HG03097 (cell line): Measurements from ENCODE around the gene PKP1.

Experiments
- ATAC-seq: cut with Tn5 transposase; IDR thresholded peaks from one replicate; pipeline ENCODE4 v1.9.1; 2021; ENCODE audit not compliant: unreplicated experiment, low FRiP score

The PKP1 gene

DNA sequence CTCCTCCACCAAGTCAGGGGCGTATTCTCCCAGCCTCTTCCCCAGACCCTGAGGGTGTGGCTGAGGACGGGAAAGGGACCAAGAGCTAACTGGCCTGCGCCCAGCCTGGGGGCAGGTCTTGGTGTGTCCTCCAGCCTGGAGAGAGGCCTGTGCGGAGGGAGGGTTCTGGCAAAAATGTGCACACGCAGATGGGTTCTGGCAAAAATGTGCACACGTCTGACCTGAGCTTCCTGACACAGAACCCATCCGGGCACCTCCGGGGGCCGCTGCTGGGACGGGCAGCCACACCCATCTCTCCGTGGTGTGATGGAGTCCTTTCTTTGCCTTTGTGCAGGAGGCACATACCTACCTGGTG lies 23.1 kb upstream of the PKP1 start:
- no peak for ATAC-seq

DNA sequence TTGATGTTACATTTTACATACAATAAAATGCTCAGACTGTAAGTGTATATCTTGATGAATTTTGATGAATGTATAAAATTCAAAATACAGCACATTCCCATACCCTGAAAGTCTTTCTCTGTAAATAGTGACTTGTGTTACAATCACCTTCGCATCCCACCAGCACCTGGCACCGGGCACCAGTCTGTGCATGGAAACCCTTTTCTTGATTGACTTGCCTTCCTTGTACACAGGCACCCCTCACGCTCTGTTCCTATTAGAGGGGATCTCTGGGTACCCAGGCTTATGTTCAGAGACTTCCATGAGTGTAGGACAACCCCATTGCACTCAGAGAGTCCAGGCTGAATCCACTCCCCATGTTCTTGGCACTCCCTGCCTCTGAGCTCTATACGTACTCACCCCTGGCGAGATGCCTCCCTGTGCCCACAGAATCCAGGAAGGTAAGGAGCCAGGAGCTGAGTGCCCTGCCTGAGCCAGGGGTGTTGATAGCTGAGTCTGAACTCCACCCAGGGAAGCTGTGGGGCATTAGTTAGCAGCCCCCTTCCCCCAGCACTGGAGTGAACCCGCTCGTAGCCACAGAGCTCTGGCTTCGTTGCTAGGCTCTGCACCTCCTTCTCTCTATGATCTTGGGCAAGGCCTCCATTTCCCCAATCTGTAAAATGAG lies 22.5 kb upstream of the PKP1 start:
- ATAC-seq: no peak

DNA sequence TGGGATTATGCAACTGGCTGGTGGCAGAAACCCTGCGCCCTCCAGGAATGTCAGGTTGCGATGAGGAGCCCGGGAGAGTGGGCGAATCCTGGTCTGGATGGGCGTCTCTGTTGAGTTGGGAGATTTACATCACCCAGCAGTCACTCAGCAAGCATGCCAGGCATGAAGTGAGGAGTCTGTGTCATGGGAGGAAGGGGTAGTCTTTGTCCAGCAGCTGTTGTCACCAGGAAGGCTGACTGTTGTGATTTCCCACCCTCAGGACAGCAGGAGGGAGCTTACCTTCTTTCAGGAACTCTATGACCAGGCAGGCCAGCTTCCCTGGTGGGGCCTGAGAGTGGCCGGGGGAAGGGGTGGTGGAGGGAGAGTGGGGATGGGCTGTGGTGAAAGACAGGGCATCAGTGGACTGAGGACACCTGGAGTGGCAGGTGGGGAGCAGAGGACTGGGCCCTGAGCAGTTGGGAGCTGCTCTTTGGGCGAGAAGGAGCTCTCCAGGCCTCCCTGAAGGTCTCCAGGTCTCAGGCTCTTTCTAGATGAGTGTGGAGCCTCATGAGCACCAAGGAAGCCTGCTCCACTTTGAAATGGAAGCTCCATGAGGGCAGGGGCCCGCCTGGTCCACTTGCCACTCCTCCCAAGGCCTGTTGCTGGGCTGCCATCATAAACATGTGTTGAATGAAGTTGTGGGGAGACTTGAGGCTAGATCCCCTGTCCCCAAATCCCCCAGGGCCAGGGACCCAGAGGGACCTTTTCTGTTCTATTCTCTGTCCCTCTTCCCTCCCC lies 21.3 kb upstream of the PKP1 start:
- ATAC-seq: no peak

DNA sequence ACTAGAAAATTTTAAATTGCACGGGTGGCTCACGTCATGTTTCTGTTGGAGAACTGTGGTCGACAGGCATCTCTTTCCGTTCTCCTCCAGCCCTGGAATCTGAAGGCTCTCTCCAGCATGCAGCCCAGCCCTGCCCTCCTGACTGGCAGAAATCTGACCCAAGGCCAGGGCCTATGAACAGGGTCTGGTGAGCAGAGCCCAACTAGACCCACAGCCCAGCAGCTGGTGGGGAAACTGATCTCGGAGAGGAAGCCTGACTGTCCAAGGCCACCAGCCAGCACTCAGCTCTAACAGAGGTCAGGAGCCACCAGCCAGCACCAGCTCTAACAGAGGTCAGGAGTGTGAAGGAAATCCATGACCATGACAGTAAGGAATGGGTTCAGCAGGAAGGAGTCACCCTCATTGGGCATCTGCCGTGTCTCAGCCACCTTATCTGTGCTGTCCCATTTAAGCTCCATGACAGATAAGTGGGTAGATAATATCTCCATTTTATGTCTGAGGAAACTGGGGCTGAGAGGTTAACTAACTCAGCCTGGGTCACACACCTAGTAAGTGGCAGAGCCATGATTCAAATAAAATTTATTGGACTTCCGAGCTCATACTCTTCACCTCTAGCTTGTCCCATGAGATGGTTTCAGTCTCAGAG lies 20.2 kb upstream of the PKP1 start:
- ATAC-seq: no peak

DNA sequence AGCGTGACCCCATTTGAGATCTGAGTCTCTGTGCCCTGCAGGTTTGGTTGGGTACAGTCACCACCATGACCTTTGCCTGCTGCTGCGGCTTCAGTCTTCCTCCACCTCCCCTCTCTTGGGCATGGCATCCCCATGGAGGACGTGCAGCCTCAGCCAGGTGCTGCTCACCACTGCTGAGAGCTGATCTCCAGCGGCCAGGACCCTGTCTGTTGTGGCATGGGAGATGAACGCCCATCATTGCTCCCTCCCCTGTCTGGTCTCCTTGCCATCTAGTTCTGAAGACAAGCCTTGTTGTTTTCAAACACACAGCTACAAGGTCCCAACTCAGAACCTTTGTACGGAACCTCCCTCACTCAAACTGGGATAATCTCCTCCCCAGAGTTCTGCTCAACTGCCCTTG lies 19.2 kb upstream of the PKP1 start:
- no peak for ATAC-seq

DNA sequence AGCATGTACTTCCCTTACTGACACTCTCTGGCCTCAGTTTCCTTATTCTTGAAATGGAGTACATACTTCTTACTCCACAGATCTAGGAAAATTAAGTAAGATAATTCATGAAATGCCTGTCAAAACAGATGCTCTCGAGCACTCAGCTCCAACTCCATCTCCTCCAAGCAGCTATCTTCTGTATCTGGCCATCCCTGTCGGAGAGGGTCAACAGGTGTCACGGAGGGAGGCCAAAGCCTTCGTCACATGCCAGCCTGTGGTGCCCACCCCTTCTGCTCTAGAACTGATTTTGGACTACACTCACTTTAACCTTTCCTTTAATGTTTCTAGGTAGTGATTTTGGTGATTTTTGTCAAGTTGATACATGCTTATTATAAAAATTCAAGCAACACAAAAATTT lies 18.8 kb upstream of the PKP1 start:
- ATAC-seq: no peak

DNA sequence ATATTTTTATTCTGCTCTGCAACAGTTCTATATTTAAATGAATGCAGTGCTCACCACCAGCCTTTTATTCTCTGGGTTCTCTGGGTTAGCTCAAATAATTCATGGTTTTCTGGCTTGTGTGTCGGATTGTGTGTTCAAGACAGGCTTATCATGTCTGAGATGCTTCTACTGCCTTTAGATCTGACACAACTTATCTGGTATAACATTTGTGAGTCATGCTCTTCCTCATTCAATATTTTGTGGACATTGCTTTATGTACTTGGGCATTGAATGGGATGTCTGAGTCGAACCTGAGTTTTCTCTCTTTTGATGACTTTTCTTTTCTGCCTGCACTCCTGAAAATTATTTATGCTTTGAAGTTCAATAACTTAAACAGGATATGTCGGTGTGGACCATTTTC lies 17.6 kb upstream of the PKP1 start:
- ATAC-seq: no peak

DNA sequence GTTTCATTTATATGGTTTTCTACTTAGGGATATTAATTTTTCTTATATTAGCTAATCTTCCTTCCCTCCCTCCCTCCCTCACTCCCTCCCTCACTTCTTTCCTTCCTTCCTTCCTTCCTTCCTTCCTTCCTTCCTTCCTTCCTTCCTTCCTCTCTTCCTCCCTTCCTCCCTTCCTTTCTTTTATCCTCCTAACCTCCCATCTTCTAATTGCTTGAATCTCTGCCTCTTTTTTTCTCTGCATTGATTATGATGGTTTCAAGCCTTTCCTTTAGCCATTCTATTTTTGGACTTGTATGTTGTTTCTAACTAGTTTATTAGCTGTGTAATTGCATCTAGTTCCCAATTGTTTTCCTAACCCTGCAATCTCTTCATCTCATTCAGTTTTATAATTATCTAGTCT lies 17.0 kb upstream of the PKP1 start:
- no peak for ATAC-seq

DNA sequence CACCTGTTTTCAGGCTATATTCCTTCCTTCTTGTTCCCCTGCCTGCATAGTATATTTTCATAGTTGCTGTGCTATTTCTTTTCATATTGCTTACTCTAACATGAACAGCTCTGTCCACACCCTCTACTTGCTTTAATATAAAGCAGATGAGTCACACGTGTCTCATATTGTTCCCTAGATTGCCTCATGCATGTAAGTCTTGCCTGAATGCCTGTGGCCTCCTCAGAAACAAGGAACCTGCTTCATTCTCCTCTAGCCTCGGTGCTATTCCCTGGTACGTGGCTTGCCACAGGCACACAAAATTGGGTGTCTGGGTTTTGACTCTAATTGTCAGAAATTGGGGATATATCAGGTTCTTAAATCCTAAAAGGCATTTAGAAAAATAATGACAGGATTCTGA lies 16.5 kb upstream of the PKP1 start:
- no peak for ATAC-seq

DNA sequence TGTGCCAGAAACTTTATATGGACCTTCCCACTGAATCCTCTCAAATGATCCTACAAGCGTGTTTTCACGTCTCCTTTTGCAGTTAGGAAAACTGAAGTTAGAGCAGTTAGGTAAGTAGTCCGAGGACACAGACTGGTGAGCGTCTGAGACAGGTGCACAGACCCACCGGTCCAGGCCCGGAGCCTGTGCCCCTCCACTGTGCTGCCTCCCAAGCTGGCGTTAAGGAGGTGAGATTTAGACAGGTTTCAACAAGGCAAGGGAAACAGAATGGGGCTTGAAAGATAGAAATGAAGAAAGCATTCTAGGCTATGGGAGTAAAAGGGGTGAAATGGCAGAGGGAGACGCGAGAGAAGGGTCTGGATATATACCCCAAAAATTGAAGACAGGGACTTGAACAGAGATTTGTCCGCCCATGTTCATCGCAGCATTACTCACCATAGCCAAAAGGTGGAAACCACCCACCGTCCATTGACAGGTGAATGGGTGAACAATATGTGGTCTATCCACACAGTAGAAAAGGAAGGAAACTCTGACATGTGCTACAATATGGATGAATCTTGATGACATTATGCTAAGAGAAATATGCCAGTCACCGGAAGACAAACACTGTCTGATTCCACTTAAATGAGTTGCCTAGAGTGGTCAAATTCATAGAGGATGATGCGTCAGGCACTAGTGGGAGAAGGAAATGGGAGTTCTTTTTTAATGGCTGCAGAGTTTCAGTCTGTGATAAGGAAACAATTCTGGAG lies 15.7 kb upstream of the PKP1 start:
- no peak for ATAC-seq

DNA sequence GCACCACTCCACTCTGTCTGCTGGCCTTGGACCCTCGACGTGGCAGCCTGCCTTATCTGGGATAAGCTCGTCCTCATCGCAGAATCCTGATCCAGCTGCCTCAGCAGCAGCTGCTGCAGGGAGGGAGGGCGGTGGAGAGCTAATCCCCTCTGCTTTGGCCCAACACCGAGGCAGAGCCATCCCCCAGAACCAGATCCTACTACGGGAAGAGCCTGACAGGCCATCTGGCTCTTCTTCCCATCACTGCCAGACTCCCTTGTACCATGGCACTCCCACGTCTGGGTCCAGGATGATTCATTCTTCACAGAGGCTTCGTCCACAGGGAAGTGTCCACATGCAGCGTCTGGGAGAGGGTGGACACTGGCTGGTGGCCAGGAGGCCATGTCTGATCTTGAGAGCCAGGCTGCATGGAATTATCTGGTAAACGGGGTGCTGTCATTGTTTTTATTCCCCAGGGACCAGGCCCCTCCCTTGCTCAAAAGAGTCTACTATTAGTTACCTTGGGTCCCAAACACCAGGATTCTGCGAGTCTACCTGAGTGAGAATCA lies 14.6 kb upstream of the PKP1 start:
- ATAC-seq: no peak

DNA sequence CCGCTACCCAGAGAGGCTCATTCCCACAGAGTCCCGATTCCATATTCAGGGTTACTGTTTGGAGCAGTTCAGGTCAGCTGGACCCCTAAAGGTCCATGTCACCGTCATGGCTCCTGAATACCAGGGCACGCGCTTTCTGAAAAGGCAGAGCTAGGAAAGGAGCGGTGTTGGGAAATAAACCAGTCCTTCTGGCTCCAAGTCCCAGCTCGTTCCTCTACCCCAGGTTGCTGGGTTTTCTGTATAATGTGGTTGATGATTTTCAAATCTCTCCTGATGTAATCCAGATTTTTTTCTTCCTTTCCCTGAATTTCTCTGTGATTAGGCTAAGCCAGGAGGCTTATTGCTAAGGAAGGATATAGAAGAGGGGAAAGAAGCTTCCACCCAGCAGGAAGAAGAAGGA lies 14.0 kb upstream of the PKP1 start:
- no peak for ATAC-seq

DNA sequence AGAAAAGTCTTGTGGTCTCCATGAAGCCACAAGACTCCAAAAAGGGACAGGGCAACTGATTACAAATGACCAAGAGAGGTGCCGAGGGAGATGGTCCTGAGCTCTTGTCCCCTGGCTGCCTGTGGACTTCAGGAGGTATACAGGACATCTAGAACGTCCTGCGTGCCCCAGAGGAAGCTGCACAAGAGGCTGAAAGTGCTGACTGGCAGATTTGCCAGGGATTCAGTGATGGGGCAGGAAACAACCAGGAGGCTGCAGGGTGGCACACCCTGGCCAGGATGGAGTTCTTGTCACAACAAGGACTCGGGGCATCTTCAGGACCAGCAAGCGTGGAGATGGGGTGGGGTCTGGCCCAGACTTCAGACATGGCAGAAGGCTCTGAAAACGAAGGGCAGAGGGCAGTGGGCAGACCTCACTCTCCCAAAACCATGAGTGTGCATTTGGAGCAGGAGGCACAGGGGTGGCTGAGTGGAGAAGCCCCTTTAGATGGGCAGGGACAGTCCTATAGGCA lies 13.4 kb upstream of the PKP1 start:
- no peak for ATAC-seq

DNA sequence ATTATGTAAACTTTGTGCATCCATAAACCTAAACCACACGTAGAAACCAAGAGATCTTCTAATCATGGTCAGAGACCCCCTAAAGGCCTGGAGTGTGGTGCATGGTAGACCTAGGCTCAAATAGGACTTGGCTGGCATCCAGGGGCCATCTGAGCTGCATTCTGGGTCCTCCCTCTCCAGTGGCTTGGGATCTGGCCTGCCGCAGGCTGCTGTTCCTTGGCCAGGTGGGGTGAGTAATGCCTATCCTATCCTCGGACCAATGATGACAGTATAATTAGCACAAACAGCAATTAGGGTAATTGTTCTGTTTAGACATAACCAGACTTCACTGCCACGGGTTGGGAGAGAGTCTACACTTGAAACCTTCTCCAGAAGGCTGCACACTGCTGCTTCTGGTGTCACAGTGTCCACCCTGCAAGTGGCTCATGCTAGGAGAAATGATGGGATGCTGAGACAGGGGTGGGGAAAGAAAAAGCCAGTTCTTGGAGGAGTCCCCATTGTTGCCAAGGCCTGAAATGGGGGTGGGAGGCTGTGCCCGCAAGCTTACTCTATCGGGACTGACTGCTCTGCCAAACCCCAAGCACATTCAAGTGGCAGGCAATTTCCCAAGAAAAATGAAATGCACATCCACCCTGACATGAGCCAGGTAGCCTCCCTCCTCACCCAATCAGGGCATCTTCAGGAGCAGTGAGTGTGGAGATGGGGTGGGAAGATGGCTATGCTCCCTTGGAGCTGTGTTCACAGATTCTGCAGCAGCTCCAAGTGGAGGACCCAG lies 12.5 kb upstream of the PKP1 start:
- no peak for ATAC-seq

DNA sequence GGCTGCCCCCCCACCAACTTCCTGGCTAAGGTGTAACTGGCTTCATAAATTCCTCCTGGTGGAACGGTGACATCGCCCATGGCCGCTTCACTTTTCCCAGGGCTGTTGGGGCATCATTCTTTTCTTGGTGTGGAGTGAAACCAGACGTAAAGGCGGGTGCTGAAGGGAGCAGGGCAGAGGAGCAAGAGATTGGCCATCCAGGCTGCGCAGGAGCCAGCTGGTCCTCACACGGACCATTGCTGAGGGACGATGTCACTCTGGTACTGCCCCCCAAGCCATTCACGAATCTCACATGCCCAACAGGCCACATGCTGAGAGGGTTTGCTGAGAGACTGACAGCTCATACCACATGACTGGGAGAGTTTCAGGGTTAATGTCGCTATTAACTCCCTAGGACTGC lies 10.5 kb upstream of the PKP1 start:
- no peak for ATAC-seq

DNA sequence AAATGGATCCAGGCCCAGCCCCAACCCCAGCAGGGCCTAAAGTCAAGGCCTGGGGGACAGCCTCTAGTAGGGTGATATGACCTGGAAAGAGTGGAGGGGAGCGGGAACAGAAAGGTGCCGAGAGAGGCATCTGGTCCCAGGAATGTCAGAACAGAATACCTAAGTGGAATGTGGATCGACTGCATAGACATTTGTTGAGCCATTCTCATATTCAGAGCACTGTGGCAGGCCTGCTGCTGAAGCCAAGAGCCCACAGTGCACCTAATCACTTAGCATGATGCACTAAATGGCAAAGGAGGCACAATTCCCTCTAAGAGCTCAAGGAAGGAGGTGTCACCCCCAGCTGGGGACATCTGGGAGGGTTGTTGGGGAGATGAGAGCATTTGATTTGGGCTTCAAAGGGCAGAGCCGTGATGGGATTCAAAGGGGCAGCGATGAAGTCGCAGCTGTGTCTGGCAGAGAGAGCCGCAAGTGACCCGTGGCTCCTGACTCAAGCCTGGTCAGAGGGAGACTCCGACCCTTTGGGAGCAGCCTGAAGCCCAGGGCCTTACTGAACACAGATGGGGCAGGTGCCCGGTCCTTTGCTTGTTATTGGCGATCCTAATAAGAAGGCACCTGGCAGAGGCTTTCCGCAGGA lies 8.6 kb upstream of the PKP1 start:
- ATAC-seq: no peak

DNA sequence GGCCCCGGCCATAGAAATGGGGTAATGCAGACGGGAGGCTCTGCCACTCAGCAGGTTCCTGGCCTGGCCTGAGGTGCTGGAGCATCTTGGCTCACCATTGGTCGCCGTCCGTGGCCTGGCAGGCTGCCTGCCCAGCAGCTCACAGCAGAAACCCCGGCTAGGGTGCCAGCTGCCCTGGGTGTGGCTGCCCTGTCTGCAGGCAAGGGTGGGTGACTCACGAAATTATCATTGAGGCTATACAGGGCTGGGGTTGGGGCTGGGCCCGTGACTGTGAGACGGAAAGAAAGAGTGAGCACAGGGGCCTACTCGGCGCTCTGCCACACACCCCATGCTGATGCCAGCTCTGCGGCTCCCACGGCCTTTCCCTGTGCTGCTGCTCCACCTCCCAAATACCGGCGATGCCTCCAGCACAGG lies 8.0 kb upstream of the PKP1 start:
- no peak for ATAC-seq

DNA sequence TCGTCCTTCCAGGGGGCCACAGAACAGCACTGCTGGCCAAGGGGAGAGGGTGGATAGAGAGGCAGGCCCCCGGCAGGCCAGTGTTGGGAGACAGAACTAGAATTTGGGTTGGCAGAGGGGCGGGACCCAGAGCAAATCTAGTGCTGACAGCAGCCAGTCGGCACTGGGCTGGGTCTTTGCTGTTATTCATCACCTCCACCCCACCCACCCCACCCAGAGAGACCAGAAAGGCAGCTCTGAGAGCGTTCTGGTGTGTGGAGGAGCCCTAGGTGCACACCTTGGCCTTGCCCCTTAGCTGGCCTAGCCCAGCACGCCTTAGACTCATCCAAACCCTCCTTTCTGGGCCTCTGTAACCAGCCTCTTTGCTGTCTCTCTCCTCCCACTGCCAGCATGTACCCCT lies 6.4 kb upstream of the PKP1 start:
- no peak for ATAC-seq

DNA sequence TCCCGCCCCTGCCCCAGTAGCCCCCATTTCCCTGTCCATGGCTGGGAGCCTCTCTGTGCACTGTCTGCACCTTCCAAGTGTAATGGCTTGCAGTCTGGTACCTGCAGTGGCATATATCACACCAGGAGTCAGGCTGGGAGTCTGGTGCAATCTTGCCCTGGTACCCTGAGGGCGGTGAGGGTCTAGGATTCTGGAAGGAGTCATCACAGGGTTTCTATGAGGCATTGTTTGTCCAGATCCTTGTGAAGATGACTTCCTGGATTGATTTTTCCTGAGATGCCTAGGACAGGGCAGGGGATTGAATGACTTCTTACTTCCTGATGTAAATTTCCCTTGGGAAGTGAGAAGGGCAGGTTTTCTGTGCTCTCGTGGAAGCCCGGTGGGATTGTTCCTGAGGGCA lies 5.9 kb upstream of the PKP1 start:
- no peak for ATAC-seq

DNA sequence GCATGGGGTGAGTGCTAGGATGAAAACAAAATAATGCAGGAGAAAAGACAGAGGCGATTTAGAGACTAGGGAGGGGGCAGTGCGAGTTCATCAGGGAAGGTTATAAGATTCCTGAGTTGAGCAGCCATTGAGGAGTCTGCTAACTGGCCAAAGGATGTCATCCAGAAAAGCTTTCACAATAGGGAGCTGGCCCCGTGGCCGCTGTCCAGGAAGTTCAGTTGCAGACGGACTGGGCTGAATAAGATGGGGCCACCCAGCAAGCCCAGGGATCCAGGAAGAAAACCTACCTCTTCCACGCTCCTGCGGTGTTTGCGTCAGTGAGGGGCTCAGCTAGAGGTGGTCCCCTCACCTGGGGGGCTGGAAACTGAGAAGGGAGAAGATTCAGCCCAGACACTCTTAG lies 4.0 kb upstream of the PKP1 start:
- ATAC-seq: no peak
